HFFc6 (cell line): ENCODE results near the gene PHLDA3. TPM values are rescaled to one million over a fixed set of nuclear protein-coding genes. Genes with fewer than 3 reads are reported as not detected.

Experiments used
- DNase-seq: peaks from one replicate; pipeline ENCODE4 v3.0.0-alpha.2; 2018
- H3K27ac Mint-ChIP-seq: 2 replicates; pipeline ENCODE4 v1.8.0; 2020; ENCODE audit warnings: mild to moderate bottlenecking, mixed read lengths
- H3K27me3 Mint-ChIP-seq: 2 replicates; pipeline ENCODE4 v1.8.0; 2021; ENCODE audit warnings: mild to moderate bottlenecking, moderate library complexity, mixed read lengths; ENCODE audit not compliant: insufficient read depth
- H3K36me3 Mint-ChIP-seq: 2 replicates; pipeline ENCODE4 v1.8.0; 2021; ENCODE audit warnings: low read depth, mixed read lengths
- H3K4me1 Mint-ChIP-seq: 2 replicates; pipeline ENCODE4 v1.8.0; 2020; ENCODE audit warnings: low read depth, mixed read lengths
- H3K4me3 Mint-ChIP-seq: 2 replicates; pipeline ENCODE4 v1.8.0; 2020; ENCODE audit warnings: mild to moderate bottlenecking, moderate library complexity, mixed read lengths
- H3K9me3 Mint-ChIP-seq: 2 replicates; pipeline ENCODE4 v1.8.0; 2020; ENCODE audit warnings: mild to moderate bottlenecking, mixed read lengths
- CTCF ChIP-seq: fragments of 200-600 bp; sonication (generic); IDR thresholded peaks from 2 replicates; pipeline ENCODE4 v1.5.0; 2021; ENCODE audit warnings: antibody characterized with exemption, mild to moderate bottlenecking
- total RNA-seq, 6 experiments: library from RNA; stranded (reverse); fragmentation: NEBNext Ultra II Directional; extraction: Animal tissue kit (Norgen Biotek cat#: 25700); gene quantifications; 2 replicates in 1 of 6; 3 replicates in 5 of 6; pipeline ENCODE4 v1.2.3, GENCODE V29; 2021

The PHLDA3 gene
- total RNA-seq, 6 experiments from 2014 or later, result 101 to 113 (median 108) TPM

DNA sequence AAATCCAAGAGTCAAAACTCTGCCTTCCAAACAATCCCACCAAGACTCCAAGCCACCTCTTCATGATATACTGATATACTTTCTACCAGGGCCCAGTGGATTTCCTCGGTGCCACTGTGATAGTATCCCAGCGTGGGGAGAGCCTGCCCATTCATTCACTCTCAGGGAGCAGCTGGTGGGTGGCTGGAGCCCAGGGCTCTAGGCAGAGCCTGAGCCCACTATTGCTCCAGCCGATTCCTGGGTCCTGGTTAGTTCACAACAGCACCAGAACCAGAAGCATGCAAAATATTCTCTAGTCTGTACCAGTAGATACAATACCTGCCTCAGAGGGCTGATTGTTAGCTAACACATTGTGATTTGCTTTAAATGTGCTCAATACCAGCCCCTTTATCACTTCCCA is 37.1 kb upstream of the PHLDA3 start:
- DNase-seq, result no peak
- Mint-ChIP-seq H3K27ac (peak overlapping the region; percentile 87), H3K4me1 (peaks cover 84% of the 10 kb centered on the region), H3K4me3 (peak overlapping the region; percentile 93), H3K36me3 (peaks cover 27% of the 10 kb centered on the region), H3K27me3 (peaks cover 9% of the 10 kb centered on the region), H3K9me3 (no peaks in the 10 kb centered on the region)
- no peak for TF ChIP-seq CTCF

DNA sequence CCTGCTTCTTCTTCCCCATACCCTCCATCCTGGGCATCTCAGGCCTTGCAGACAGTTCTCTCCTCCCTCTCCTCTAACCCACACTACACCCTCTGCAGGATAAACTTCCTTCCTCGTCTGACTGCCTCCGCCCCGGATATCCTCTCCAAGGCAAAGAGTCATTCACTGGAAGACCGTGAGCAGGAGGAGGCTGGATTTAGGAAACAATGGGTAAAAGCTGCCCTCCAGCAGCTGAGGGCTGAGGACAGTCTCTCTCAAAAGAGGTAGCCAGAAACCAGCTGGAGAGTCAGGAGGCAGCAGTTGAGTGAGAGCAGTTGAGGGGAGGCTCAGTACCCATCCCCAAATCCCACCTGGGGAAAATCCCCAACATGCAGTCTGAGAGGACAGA is 36.5 kb upstream of the PHLDA3 start:
- H3K27me3 Mint-ChIP-seq, result peaks cover 9% of the 10 kb centered on the region
- TF ChIP-seq CTCF, result peak; percentile 23; the same call in 1 of the 2 replicates
- H3K4me1 Mint-ChIP-seq, result peaks cover 89% of the 10 kb centered on the region
- H3K36me3 Mint-ChIP-seq, result peaks cover 27% of the 10 kb centered on the region
- no peaks in the 10 kb centered on the region for H3K9me3 Mint-ChIP-seq
- peak; percentile 59 for DNase-seq
- peak overlapping the region; percentile 93 for H3K4me3 Mint-ChIP-seq
- peak overlapping the region; percentile 87 for H3K27ac Mint-ChIP-seq

DNA sequence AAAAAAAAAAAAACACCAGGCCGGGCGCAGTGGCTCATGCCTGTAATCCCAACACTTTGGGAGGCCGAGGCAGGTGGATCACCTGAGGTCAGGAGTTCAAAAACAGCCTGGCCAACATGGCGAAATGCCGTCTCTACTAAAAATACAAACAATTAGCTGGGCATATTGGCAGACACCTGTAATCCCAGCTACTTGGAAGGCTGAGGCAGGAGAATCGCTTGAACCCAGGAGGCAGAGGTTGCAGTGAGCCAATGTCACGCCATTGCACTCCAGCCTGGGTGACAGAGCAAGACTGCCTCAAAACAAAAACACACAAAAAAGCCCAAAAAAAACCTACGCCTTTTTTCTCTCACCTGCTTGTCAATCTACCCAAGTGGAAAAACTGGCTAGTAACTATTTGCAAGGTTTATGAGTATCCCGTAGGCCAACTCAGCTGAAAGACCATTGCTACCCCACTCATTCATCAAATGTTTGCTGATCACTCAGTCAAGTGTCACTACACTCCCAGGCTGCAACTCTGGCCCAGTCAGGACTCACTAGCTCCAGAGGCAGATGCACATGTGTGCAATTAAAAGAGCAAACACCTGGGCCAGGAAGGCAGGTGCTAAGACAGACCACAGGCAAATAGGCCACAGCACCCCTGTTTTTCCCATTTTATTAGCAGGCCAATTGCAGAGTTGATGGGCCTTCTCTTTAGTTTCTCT is 36.0 kb upstream of the PHLDA3 start:
- Mint-ChIP-seq H3K27me3 (peaks cover 9% of the 10 kb centered on the region), H3K27ac (peak overlapping the region; percentile 87), H3K9me3 (no peaks in the 10 kb centered on the region), H3K4me3 (peak overlapping the region; percentile 93), H3K4me1 (peaks cover 89% of the 10 kb centered on the region), H3K36me3 (peaks cover 33% of the 10 kb centered on the region)
- TF ChIP-seq CTCF, result no peak
- no peak for DNase-seq

GRCh38 chr1:201504179-201504631 is 35.2 kb upstream of the PHLDA3 start:
- peaks cover 12% of the 10 kb centered on the region for H3K27me3 Mint-ChIP-seq
- peak overlapping the region; percentile 87 for H3K27ac Mint-ChIP-seq
- H3K9me3 Mint-ChIP-seq, result no peaks in the 10 kb centered on the region
- peaks cover 89% of the 10 kb centered on the region for H3K4me1 Mint-ChIP-seq
- H3K36me3 Mint-ChIP-seq, result peaks cover 40% of the 10 kb centered on the region
- no peak for DNase-seq
- TF ChIP-seq CTCF, result no peak
- H3K4me3 Mint-ChIP-seq, result peak overlapping the region; percentile 93

DNA sequence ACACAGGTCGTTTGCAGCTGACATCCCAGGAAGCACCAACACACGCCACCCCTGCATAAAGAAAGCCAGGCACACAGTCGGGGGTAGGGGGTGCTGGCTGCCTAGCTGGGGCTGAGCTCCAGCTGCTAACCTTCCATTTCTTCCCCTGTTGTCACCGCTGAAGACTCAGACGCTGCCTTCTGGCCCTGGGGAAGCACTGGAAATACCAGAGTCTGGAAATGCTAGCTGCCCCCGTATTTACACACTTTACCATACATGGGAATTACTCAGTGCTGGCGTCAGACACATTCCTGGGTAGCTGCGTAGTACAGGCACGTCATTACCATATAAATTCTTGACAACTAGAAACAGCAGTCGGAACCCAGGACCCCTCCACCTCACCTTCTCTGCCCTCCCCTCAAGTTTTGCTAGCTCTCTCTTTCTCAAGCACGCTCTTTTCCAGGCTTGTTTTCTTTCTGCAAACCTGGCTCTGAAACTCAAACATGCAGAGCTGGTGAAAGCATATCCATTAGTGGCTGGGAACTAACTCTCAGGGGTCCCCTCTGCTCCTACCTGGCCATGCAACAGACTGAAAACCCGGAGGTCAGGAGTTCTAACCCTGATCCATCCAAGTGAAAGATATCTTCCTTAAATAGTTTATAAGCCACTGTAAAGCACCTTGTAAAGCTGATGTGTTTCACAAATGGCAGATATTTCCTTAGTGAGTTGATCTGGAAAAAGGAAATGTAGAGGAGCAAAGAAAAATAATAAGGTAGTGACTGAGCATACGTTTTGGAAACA is 34.6 kb upstream of the PHLDA3 start:
- no peak for TF ChIP-seq CTCF
- H3K4me3 Mint-ChIP-seq, result peak overlapping the region; percentile 93
- peaks cover 12% of the 10 kb centered on the region for H3K27me3 Mint-ChIP-seq
- H3K27ac Mint-ChIP-seq, result peak overlapping the region; percentile 87
- no peaks in the 10 kb centered on the region for H3K9me3 Mint-ChIP-seq
- H3K4me1 Mint-ChIP-seq, result peaks cover 89% of the 10 kb centered on the region
- DNase-seq, result peak; percentile 92
- peaks cover 46% of the 10 kb centered on the region for H3K36me3 Mint-ChIP-seq
